HG03135 (cell line): ENCODE results near the gene SLC35A3.
"Not testable (repeated sequence)": the region's sequence is repeated elsewhere in the genome, so short reads cannot be mapped to it uniquely, and the experiment has no call there.

Source experiments
- ATAC-seq: cut with Tn5 transposase; IDR thresholded peaks from one replicate; pipeline ENCODE4 v1.9.1; 2021; ENCODE audit warnings: mild to moderate bottlenecking, moderate library complexity; ENCODE audit not compliant: unreplicated experiment

Gene SLC35A3

GRCh38 chr1:100028765-100029164 is 59.0 kb downstream of the SLC35A3 start:
- ATAC-seq, result no peak

GRCh38 chr1:100034470-100034869 is 64.7 kb downstream of the SLC35A3 start:
- no peak for ATAC-seq

- no peak for ATAC-seq
These were observed 65.4 kb downstream of the SLC35A3 start for GRCh38 chr1:100035214-100035613.

- ATAC-seq, result peak; percentile 2
These were observed 67.2 kb downstream of the SLC35A3 start for GRCh38 chr1:100036718-100037655.

GRCh38 chr1:100037656-100037926 is 67.8 kb downstream of the SLC35A3 start:
- no peak for ATAC-seq

- peak; percentile 79 for ATAC-seq
These were observed 68.3 kb downstream of the SLC35A3 start for GRCh38 chr1:100037927-100038659.

GRCh38 chr1:100038660-100039287 is 69.0 kb downstream of the SLC35A3 start:
- peak; percentile 46 for ATAC-seq

GRCh38 chr1:100039591-100039990 is 69.8 kb downstream of the SLC35A3 start:
- ATAC-seq, result no peak

GRCh38 chr1:100045206-100045605 is 75.4 kb downstream of the SLC35A3 start:
- no peak for ATAC-seq

GRCh38 chr1:100047235-100047708 is 77.5 kb downstream of the SLC35A3 start:
- not testable (repeated sequence) for ATAC-seq

- ATAC-seq, result no peak
These were observed 80.3 kb downstream of the SLC35A3 start for GRCh38 chr1:100050139-100050538.

GRCh38 chr1:100051401-100051800 is 81.6 kb downstream of the SLC35A3 start:
- ATAC-seq, result no peak

GRCh38 chr1:100051893-100052292 is 82.1 kb downstream of the SLC35A3 start:
- no peak for ATAC-seq

- no peak for ATAC-seq
These were observed 83.3 kb downstream of the SLC35A3 start for GRCh38 chr1:100053119-100053518.

GRCh38 chr1:100053727-100054126 is 83.9 kb downstream of the SLC35A3 start:
- ATAC-seq, result no peak

- ATAC-seq, result no peak
These were observed 91.9 kb downstream of the SLC35A3 start for GRCh38 chr1:100061681-100062080.

GRCh38 chr1:100065183-100065968 is 95.6 kb downstream of the SLC35A3 start:
- ATAC-seq, result no peak

GRCh38 chr1:100065969-100066227 is 96.1 kb downstream of the SLC35A3 start:
- no peak for ATAC-seq

GRCh38 chr1:100070201-100070939 is 100.6 kb downstream of the SLC35A3 start:
- ATAC-seq, result no peak

- no peak for ATAC-seq
These were observed 103.7 kb downstream of the SLC35A3 start for GRCh38 chr1:100073531-100073930.
